Liver (tissue), 9 donors: ENCODE results near the gene ECE1. TPM values are rescaled to one million over a fixed set of nuclear protein-coding genes. Genes with fewer than 3 reads are reported as not detected.

Experiments used
- DNase-seq: peaks from one replicate; pipeline ENCODE4 v3.0.0-alpha.2; 2017; ENCODE audit warnings: low spot score
- H3K27ac ChIP-seq, 2 donors: one replicate each; pipeline ENCODE4 v1.7.0; 2013; ENCODE audit warnings: inconsistent platforms in 2 of 2, low read length in 2 of 2, control low read depth in 1 of 2, low read depth in 1 of 2, mild to moderate bottlenecking in 1 of 2
- H3K27me3 ChIP-seq, 4 donors: one replicate each; pipeline versions ENCODE4 v1.6.1 to v1.7.0; 2013; ENCODE audit warnings: low read length in 3 of 4, inconsistent platforms in 1 of 4, mild to moderate bottlenecking in 1 of 4, moderate library complexity in 1 of 4; ENCODE audit not compliant: control insufficient read depth in 4 of 4, insufficient read depth in 4 of 4
- H3K36me3 ChIP-seq, 4 donors: one replicate each; pipeline versions ENCODE4 v1.6.1 to v1.7.0; 2013; ENCODE audit warnings: low read length in 3 of 4, mild to moderate bottlenecking in 3 of 4, low read depth in 1 of 4, moderate library complexity in 1 of 4; ENCODE audit not compliant: control insufficient read depth in 4 of 4, insufficient read depth in 3 of 4
- H3K4me1 ChIP-seq, 4 donors: one replicate each; pipeline versions ENCODE4 v1.6.1 to v1.7.0; 2013; ENCODE audit warnings: low read length in 3 of 4, mild to moderate bottlenecking in 3 of 4, moderate library complexity in 1 of 4; ENCODE audit not compliant: control insufficient read depth in 4 of 4, insufficient read depth in 4 of 4
- H3K4me3 ChIP-seq, 3 donors: one replicate each; pipeline versions ENCODE4 v1.6.1 to v1.7.0; 2013; ENCODE audit warnings: low read length in 3 of 3, control low read depth in 1 of 3, low read depth in 1 of 3, mild to moderate bottlenecking in 1 of 3
- H3K9ac ChIP-seq, 2 donors: one replicate each; pipeline ENCODE4 v1.7.0; 2013; ENCODE audit warnings: low read length in 2 of 2, mild to moderate bottlenecking in 2 of 2, moderate library complexity in 2 of 2, control low read depth in 1 of 2, low read depth in 1 of 2
- H3K9me3 ChIP-seq, 4 donors: one replicate each; pipeline versions ENCODE4 v1.6.1 to v1.7.0; 2013; ENCODE audit warnings: low read length in 3 of 4; ENCODE audit not compliant: control insufficient read depth in 4 of 4
- ATF3 ChIP-seq: IDR thresholded peaks from 2 replicates; pipeline ENCODE4 v1.6.1; 2016; ENCODE audit warnings: antibody characterized with exemption
- CTCF ChIP-seq: fragments of 150-350 bp; IDR thresholded peaks from 2 replicates; pipeline ENCODE4 v1.5.1; 2017; ENCODE audit warnings: improper control_type of control experiment, low read depth, low read length; ENCODE audit not compliant: missing input control
- EGR1 ChIP-seq, 2 donors: IDR thresholded peaks; 2 replicates each; pipeline ENCODE4 v1.6.1; 2016 to 2018; ENCODE audit warnings: antibody characterized with exemption in 2 of 2, low read depth in 2 of 2
- FOXA1 ChIP-seq: IDR thresholded peaks from 2 replicates; pipeline ENCODE4 v1.6.1; 2016; ENCODE audit warnings: antibody characterized with exemption
- FOXA2 ChIP-seq: IDR thresholded peaks from 2 replicates; pipeline ENCODE4 v1.6.1; 2016; ENCODE audit warnings: antibody characterized with exemption
- HNF4A ChIP-seq, 2 donors: conservative IDR thresholded peaks; 2 replicates each; pipeline ENCODE4 v1.6.1; 2016; ENCODE audit warnings: antibody characterized with exemption in 2 of 2, mild to moderate bottlenecking in 2 of 2
- HNF4G ChIP-seq: IDR thresholded peaks from 2 replicates; pipeline ENCODE4 v1.6.1; 2016; ENCODE audit warnings: antibody characterized with exemption
- JUND ChIP-seq, 2 donors: IDR thresholded peaks; 2 replicates each; pipeline ENCODE4 v1.6.1; 2016; ENCODE audit warnings: antibody characterized with exemption in 2 of 2
- MAX ChIP-seq: IDR thresholded peaks from 2 replicates; pipeline ENCODE4 v1.6.1; 2016; ENCODE audit warnings: antibody characterized with exemption
- NR2F2 ChIP-seq: IDR thresholded peaks from 2 replicates; pipeline ENCODE4 v1.6.1; 2016; ENCODE audit warnings: antibody characterized with exemption
- RAD21 ChIP-seq, 2 donors: IDR thresholded peaks; 2 replicates each; pipeline ENCODE4 v1.6.1; 2016; ENCODE audit warnings: antibody characterized with exemption in 2 of 2, mild to moderate bottlenecking in 2 of 2
- REST ChIP-seq: IDR thresholded peaks from 2 replicates; pipeline ENCODE4 v1.6.1; 2016; ENCODE audit warnings: antibody characterized with exemption, mild to moderate bottlenecking
- RXRA ChIP-seq, 2 donors: IDR thresholded peaks; 2 replicates each; pipeline ENCODE4 v1.6.1; 2017 to 2018; ENCODE audit warnings: antibody characterized with exemption in 2 of 2, mild to moderate bottlenecking in 1 of 2
- TAF1 ChIP-seq: conservative IDR thresholded peaks from 2 replicates; pipeline ENCODE4 v1.6.1; 2016; ENCODE audit warnings: antibody characterized with exemption, mild to moderate bottlenecking
- YY1 ChIP-seq: IDR thresholded peaks from 2 replicates; pipeline ENCODE4 v1.6.1; 2016; ENCODE audit warnings: antibody characterized with exemption, mild to moderate bottlenecking
- ZBTB33 ChIP-seq: IDR thresholded peaks from 2 replicates; pipeline ENCODE4 v1.6.1; 2016; ENCODE audit warnings: antibody characterized with exemption
- WGBS: extraction: QIAGEN DNeasy Blood & Tissue Kit; methylation state at CpG from one replicate; pipeline ENCODE4 v1.1.7; 2013; 5-methylcytosine and 5-hydroxymethylcytosine counted together
- polyA plus RNA-seq, 2 donors: library from polyadenylated mRNA; stranded (reverse) in 1 of 2; unstranded in 1 of 2; fragments of 200-250 nt in 1 of 2; fragments of >200 nt in 1 of 2; fragmentation: Nextera tagmentation in 1 of 2; extraction: Ambion mirVana in 1 of 2; gene quantifications; one replicate each; pipeline versions ENCODE4 v1.2.1 to v1.2.3, GENCODE V29; 2013 to 2015
- total RNA-seq, 2 donors: library from RNA; depleted of rRNA; stranded (reverse); fragments of >200 nt; gene quantifications; one replicate each; pipeline ENCODE4 v1.2.3, GENCODE V29; 2014
- donor health status: healthy.
- donor health status: healthy.
- donor health status: healthy.
- donor health status: healthy.
- donor health status: healthy.

The ECE1 gene
- total and polyA plus RNA-seq, 4 donors = 29.3 to 46.4 (median 39.6) TPM

- H3K27ac ChIP-seq = peak overlapping the region in 1 of 2 donors; percentile 23
- H3K4me1 ChIP-seq = peaks cover 13 to 39% (median 29%) of the 10 kb centered on the region in 4 donors
- no peak overlapping the region for H3K4me3 ChIP-seq
- H3K27me3 ChIP-seq = no peaks in the 10 kb centered on the region
- TF ChIP-seq REST (no peak), NR2F2 (no peak), HNF4A (conservative IDR thresholded peaks at IDR 0.05) (no peak), YY1 (no peak), CTCF (no peak), ATF3 (no peak), TAF1 (no peak), RAD21 (IDR thresholded peaks at IDR 0.05) (no peak), FOXA1 (no peak), MAX (no peak), JUND (IDR thresholded peaks at IDR 0.05) (no peak), EGR1 (IDR thresholded peaks at IDR 0.05; ENCODE audit: low read depth in 2 of 2) (no peak), ZBTB33 (no peak), FOXA2 (no peak), HNF4G (no peak), RXRA (IDR thresholded peaks at IDR 0.05) (no peak)
- no peaks in the 10 kb centered on the region for H3K9me3 ChIP-seq
- H3K36me3 ChIP-seq = peaks cover 0 to 2% (median 0%) of the 10 kb centered on the region in 4 donors
- H3K9ac ChIP-seq = no peak overlapping the region
- WGBS = 93% methylated on average over 9 of the region's 9 CpGs
- no peak for DNase-seq
Observed at GRCh38 chr1:21321963-21322680, 31.9 kb upstream of the ECE1 start.
